Measurements from ENCODE around the gene GPR107.

DNA sequence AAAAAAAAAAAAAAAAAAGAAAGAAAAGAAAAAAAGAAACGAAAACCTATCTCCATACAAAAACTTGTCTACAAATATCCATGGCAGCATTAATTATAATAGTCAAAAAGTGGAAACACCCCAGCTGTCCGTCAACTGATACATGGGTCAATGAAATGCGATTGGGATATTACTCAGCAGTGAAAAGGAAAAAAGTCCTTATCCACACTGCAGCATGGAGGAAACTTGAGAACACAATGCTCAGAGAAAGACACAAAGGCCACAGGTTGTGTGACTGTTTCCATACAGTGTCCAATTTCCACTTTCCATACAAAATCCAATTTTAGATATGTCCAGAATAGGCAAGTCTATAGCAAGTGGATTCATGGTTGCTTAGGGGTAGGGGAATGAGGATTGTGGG lies 94.2 kb downstream of the GPR107 start:
- no peak for TF ChIP-seq POLR2A (IDR thresholded peaks at IDR 0.05)
- no peak for TF ChIP-seq CTCF (IDR thresholded peaks at IDR 0.05)
